Adrenal gland (tissue), 5 donors: Measurements from ENCODE around the gene NAB2.

Source experiments
- CTCF ChIP-seq, 6 experiments: fragments of 450-650 bp in 4 of 6; fragments of 200-600 bp in 2 of 6; sonication (generic) in 1 of 6; IDR thresholded peaks; 1 replicate in 5 of 6; 2 replicates in 1 of 6; pipeline versions ENCODE4 v1.5.1 to v1.8.0; 2016 to 2021; ENCODE audit warnings: antibody characterized with exemption in 6 of 6, mild to moderate bottlenecking in 2 of 6, moderate library complexity in 1 of 6
- POLR2A ChIP-seq, 2 donors: fragments of 450-650 bp; IDR thresholded peaks; one replicate each; pipeline ENCODE4 v1.6.1; 2017; ENCODE audit warnings: antibody characterized with exemption in 2 of 2, mild to moderate bottlenecking in 2 of 2, moderate library complexity in 1 of 2
- donor health status: DM: no; HTN: no; CAD: no.

- TF ChIP-seq POLR2A (IDR thresholded peaks at IDR 0.05): no peak
- TF ChIP-seq CTCF (IDR thresholded peaks at IDR 0.05): no peak
Measured at GRCh38 chr12:57129321-57129842, 40.5 kb downstream of the NAB2 start.
